Karpas-422 (cell line): ENCODE data around the gene CCDC192. TPM values are rescaled to one million over a fixed set of nuclear protein-coding genes. Genes with fewer than 3 reads are reported as not detected.
A peak's percentile ranks its signal among the peaks of the same experiment; 100 is the strongest.

Source experiments
- DNase-seq: peaks from one replicate; pipeline ENCODE4 v3.0.0-alpha.2; 2015
- H2AFZ ChIP-seq: fragments of 200-600 bp; sonication (generic); 2 replicates; pipeline ENCODE4 v1.6.1; 2014; ENCODE audit warnings: antibody characterized with exemption, low read length, mixed read lengths
- H3K27ac ChIP-seq: fragments of 200-600 bp; sonication (generic); 2 replicates; pipeline ENCODE4 v1.5.1; 2014; ENCODE audit warnings: mild to moderate bottlenecking, low read length, moderate library complexity
- H3K27me3 ChIP-seq: fragments of 200-600 bp; sonication (generic); 2 replicates; pipeline ENCODE4 v1.6.1; 2014; ENCODE audit warnings: low read length, mixed read lengths
- H3K36me3 ChIP-seq: fragments of 200-600 bp; sonication (generic); 2 replicates; pipeline ENCODE4 v1.6.1; 2014; ENCODE audit warnings: low read length, mixed read lengths; ENCODE audit not compliant: insufficient read depth
- H3K4me1 ChIP-seq: fragments of 200-600 bp; sonication (generic); 2 replicates; pipeline ENCODE4 v1.6.1; 2014; ENCODE audit warnings: mild to moderate bottlenecking, low read length, mixed read lengths
- H3K4me2 ChIP-seq: fragments of 200-600 bp; sonication (generic); 2 replicates; pipeline ENCODE4 v1.6.1; 2014; ENCODE audit warnings: low read length, low read depth, mild to moderate bottlenecking; ENCODE audit not compliant: poor library complexity, severe bottlenecking
- H3K4me3 ChIP-seq: fragments of 200-600 bp; sonication (generic); 2 replicates; pipeline ENCODE4 v1.5.1; 2014; ENCODE audit warnings: mild to moderate bottlenecking, antibody characterized with exemption, low read length, mixed read lengths
- H3K79me2 ChIP-seq: fragments of 200-600 bp; sonication (generic); 2 replicates; pipeline ENCODE4 v1.6.1; 2014; ENCODE audit warnings: mild to moderate bottlenecking, low read length, mixed read lengths
- H3K9ac ChIP-seq: fragments of 200-600 bp; sonication (generic); 2 replicates; pipeline ENCODE4 v1.6.0; 2014; ENCODE audit warnings: low read length
- H3K9me2 ChIP-seq: fragments of 200-600 bp; sonication (generic), shearing (Covaris generic); replicated peaks from 2 replicates; pipeline ENCODE4 v1.6.0; 2014; ENCODE audit warnings: mild to moderate bottlenecking, low read length, moderate library complexity; ENCODE audit not compliant: insufficient read depth
- H3K9me3 ChIP-seq: fragments of 300-700, 200-600 bp; sonication (generic); 2 replicates; pipeline ENCODE4 v1.6.1; 2014; ENCODE audit warnings: low read length, mixed read lengths
- H4K20me1 ChIP-seq: fragments of 200-600 bp; sonication (generic); 2 replicates; pipeline ENCODE4 v1.6.1; 2014; ENCODE audit warnings: mild to moderate bottlenecking, antibody characterized with exemption, low read length, low read depth; ENCODE audit not compliant: insufficient read depth
- total RNA-seq: library from RNA; depleted of rRNA; stranded (reverse); fragments of >200 nt; shearing (Covaris generic); gene quantifications from 2 replicates; pipeline ENCODE4 v1.2.3, GENCODE V29; 2014; ENCODE audit warnings: low replicate concordance

The CCDC192 gene
- total RNA-seq, 1 experiment from 2014 or later = not detected

DNA sequence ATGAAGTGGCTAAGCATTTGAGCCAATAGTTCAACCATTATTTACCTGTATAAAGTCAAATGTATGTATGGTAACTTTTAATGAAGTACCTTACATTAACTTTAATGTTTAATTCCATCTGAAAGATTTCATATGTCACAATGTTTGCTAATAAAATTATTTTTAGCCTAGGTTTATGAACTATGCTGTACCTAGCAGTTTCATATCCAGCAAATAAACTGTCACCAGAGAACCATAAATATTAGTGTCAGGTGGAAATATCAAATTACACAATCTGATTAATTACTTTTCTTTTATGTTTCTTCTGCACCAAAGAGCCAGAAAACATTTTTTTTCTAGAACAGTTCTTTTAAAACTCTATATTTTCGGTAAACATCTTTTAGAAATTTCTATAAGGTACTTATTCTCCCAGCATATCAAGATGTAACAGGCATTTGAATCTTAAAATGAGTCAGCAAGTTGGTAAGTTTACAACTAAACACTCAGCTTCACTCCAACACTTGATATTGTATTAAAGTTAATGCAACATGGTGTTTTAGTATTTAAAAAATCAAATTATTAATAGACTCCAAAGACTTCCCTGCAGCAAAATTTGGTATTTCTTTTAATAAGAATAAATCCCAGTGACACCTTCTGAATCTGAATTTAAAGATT is 8.5 kb upstream of the CCDC192 start:
- H4K20me1 ChIP-seq = no peaks in the 10 kb centered on the region
- no peaks in the 10 kb centered on the region for H3K27me3 ChIP-seq
- H3K36me3 ChIP-seq = no peaks in the 10 kb centered on the region
- H3K9me2 ChIP-seq = no peaks in the 10 kb centered on the region
- no peak overlapping the region for H2AFZ ChIP-seq
- no peaks in the 10 kb centered on the region for H3K9me3 ChIP-seq
- DNase-seq = no peak
- no peak overlapping the region for H3K9ac ChIP-seq
- H3K27ac ChIP-seq = no peak overlapping the region
- no peak overlapping the region for H3K4me2 ChIP-seq
- H3K4me1 ChIP-seq = no peaks in the 10 kb centered on the region
- no peaks in the 10 kb centered on the region for H3K79me2 ChIP-seq
- no peak overlapping the region for H3K4me3 ChIP-seq

DNA sequence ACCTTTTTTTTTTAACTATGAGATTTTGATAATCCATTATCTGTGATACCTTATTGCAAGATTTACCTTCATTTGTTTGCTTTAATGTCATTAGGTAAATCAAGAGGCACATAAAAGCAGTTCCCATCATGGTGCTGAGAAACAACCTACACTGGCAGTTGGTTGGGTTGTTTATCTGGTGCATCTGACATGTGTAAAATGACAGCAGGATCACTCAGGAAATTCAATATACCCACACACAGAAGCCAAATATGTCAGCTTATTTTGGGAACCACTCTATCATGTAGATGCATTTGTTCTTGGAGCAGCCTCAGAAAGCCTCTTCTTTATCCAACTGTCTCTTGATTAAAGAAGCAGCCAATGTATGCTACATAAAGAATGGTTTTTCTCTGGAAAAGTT is 7.8 kb upstream of the CCDC192 start:
- Histone ChIP-seq H3K4me2 (no peak overlapping the region), H3K4me3 (no peak overlapping the region), H3K9ac (no peak overlapping the region), H3K9me3 (no peaks in the 10 kb centered on the region), H4K20me1 (no peaks in the 10 kb centered on the region), H3K36me3 (no peaks in the 10 kb centered on the region), H3K9me2 (no peaks in the 10 kb centered on the region), H3K27ac (no peak overlapping the region), H3K27me3 (no peaks in the 10 kb centered on the region), H3K79me2 (no peaks in the 10 kb centered on the region), H3K4me1 (no peaks in the 10 kb centered on the region), H2AFZ (no peak overlapping the region)
- DNase-seq = no peak

DNA sequence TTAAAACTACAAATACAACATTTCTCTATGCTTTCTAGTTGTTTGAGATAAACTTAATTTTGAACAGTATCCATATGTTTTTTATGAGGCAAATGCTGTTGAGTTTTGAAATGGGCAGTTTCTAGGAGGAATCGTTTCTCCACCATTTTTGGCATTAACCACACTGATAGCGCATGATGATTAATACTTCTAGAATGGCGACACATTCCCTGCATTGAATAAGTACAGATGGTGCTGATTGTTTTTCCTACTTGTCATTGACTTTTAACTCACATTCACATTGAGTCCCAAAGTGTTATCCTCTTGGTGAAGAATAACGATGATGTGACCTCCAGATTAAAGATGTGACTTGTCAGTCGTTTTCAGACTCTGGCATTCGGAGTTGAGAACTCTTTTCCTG is 6.5 kb upstream of the CCDC192 start:
- Histone ChIP-seq H3K79me2 (no peaks in the 10 kb centered on the region), H4K20me1 (no peaks in the 10 kb centered on the region), H3K4me2 (no peak overlapping the region), H3K4me3 (no peak overlapping the region), H3K9me2 (no peaks in the 10 kb centered on the region), H3K27ac (no peak overlapping the region), H2AFZ (no peak overlapping the region), H3K27me3 (no peaks in the 10 kb centered on the region), H3K9me3 (no peaks in the 10 kb centered on the region), H3K4me1 (no peaks in the 10 kb centered on the region), H3K36me3 (no peaks in the 10 kb centered on the region), H3K9ac (no peak overlapping the region)
- DNase-seq = no peak

DNA sequence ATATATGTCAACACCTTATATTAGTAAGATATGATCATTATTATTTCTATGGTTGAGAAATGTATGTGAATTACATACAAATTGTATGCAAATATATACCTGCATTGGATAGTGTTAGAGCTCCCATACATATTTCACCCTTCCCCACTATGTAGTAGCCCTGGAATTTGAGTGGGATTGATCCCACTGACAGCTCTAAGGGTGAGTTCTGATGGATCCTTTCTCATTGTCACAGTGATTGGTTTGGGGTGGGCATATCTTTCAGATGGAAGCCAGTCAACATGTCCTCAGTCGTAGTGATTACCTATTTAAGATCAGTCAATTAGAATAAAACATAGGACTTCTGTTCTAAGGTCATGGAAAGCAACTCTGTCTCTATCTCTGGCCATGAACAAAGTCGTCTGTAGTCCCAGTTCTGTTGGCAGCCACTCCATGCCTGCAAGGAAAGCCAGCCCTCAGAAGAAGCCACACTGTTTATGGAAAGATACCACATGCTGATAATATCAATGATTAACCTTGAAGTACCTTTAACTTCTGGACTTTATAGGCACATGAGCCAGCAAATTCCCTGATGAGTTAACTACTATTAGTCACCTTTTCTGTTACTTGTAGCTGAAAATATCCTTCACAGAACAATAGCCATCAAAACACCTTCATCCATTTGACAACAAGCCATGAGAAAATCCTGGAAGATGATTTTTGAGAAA is 5.1 kb upstream of the CCDC192 start:
- Histone ChIP-seq H4K20me1 (no peaks in the 10 kb centered on the region), H3K27me3 (no peaks in the 10 kb centered on the region), H3K4me1 (no peaks in the 10 kb centered on the region), H3K36me3 (no peaks in the 10 kb centered on the region), H3K27ac (no peak overlapping the region), H3K9me3 (no peaks in the 10 kb centered on the region), H3K9ac (no peak overlapping the region), H3K9me2 (no peaks in the 10 kb centered on the region), H2AFZ (no peak overlapping the region), H3K79me2 (no peaks in the 10 kb centered on the region), H3K4me2 (no peak overlapping the region), H3K4me3 (no peak overlapping the region)
- no peak for DNase-seq

DNA sequence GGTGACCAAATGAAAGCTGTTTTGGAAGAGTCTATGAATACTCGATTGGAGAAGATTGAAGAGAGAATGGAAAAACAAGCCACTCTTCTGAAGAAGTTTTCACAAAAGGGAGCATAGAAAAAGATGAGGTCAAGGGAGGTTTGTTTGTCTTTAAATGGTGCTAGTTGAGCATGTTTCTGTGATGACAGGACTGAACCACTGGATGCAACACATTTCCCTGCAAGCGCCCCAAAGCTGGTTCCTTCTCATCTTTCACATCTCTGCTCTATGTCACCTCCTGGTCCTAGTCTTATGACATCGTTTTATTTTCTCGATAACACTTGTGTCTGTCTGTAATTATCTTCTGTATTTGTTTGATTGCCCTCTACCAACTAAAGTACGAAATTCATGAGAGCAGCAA is 3.8 kb upstream of the CCDC192 start:
- Histone ChIP-seq H3K27ac (no peak overlapping the region), H3K9me2 (no peaks in the 10 kb centered on the region), H3K36me3 (no peaks in the 10 kb centered on the region), H3K4me2 (no peak overlapping the region), H3K4me3 (no peak overlapping the region), H3K79me2 (no peaks in the 10 kb centered on the region), H3K4me1 (no peaks in the 10 kb centered on the region), H3K9ac (no peak overlapping the region), H4K20me1 (no peaks in the 10 kb centered on the region), H3K9me3 (no peaks in the 10 kb centered on the region), H2AFZ (no peak overlapping the region), H3K27me3 (no peaks in the 10 kb centered on the region)
- no peak for DNase-seq

DNA sequence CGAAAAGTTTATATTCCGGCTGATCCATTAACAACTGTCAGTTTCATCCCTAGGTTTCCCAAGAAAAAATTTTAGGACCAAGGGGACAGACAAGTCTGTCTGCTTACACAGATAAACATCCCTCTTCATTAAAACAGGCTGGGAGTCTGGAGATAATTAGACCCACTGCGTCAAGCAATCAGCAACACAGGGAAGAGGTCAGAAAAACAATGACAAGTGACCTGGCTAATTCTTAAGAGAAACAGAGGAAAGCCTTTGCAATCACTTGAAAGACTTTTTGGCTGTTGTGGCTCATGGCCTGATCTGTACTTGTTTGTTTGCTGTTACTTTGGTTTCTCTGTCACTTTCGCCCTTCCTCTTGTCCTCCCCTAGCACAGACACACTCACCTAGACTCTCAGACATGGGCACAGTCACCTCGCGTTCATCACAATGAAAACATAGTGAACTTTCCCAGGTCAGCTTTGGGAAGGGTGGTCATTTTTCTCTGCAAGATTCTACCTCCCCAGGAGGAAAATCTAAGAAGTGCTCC is 2.9 kb upstream of the CCDC192 start:
- H4K20me1 ChIP-seq = no peaks in the 10 kb centered on the region
- H3K27ac ChIP-seq = no peak overlapping the region
- no peaks in the 10 kb centered on the region for H3K79me2 ChIP-seq
- H3K4me2 ChIP-seq = no peak overlapping the region
- no peak overlapping the region for H3K9ac ChIP-seq
- peaks cover 3% of the 10 kb centered on the region for H3K4me1 ChIP-seq
- no peak for DNase-seq
- H3K36me3 ChIP-seq = no peaks in the 10 kb centered on the region
- H3K9me2 ChIP-seq = no peaks in the 10 kb centered on the region
- no peaks in the 10 kb centered on the region for H3K27me3 ChIP-seq
- no peaks in the 10 kb centered on the region for H3K9me3 ChIP-seq
- no peak overlapping the region for H2AFZ ChIP-seq
- no peak overlapping the region for H3K4me3 ChIP-seq

DNA sequence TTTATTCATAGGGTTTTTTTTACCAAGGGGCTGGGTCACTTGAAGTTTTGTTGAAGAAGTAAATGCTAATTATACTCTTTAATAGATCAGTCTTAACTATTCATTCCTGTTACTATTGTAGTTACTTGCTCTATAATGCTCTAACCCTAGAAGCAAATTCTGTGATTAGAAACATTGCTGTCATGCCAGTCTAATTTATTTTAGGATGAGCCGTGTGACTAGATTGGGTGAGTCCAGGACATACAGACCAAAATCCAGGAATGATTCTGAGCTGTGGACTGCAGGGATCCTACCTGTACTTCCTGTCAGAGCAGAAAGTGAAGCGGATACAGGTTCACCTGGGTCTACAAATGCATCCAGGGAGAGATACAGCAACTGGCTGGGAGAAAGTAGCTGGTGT is 757 bp upstream of the CCDC192 start:
- no peaks in the 10 kb centered on the region for H4K20me1 ChIP-seq
- no peaks in the 10 kb centered on the region for H3K9me3 ChIP-seq
- no peak overlapping the region for H2AFZ ChIP-seq
- H3K27me3 ChIP-seq = no peaks in the 10 kb centered on the region
- DNase-seq = no peak
- H3K27ac ChIP-seq = no peak overlapping the region
- no peaks in the 10 kb centered on the region for H3K36me3 ChIP-seq
- H3K9me2 ChIP-seq = no peaks in the 10 kb centered on the region
- H3K4me3 ChIP-seq = no peak overlapping the region
- peaks cover 3% of the 10 kb centered on the region for H3K4me1 ChIP-seq
- H3K4me2 ChIP-seq = no peak overlapping the region
- no peaks in the 10 kb centered on the region for H3K79me2 ChIP-seq
- no peak overlapping the region for H3K9ac ChIP-seq

DNA sequence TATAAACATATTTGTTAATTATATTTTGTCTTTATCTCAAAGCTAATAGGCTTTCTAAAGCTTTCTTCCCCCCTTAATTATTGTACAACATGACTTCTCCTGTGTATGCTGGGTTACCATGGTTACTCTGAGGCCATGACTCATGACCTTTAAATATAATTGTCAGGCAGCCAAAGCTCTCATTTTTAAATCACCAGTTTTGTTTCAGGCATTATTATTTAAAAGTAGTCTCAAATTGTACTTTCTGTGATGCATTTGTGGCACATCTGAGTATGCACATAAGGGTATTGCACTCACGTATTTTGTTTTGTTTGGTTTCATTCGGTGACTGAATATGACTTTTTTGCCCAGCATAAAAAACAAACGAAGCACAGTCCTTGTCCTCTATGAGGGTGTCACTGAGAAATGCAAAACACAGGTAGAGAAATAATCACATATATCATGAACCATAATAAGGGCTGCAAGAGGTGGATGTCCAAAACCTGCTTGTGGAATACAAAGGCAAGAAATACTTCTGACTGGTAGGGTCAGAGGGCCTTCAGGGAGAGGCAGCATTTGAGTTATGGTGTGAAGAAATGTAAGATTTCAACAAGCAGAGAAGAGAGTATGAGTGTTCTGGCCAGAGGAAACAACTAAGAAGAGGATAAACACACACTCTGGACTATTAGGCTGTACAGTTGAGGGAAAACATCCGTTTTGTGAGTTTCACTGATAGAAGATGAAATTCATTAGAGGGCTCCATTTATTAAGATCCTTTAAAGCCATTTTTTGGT is 2.1 kb downstream of the CCDC192 start:
- Histone ChIP-seq H3K9me2 (no peaks in the 10 kb centered on the region), H3K4me2 (no peak overlapping the region), H3K36me3 (no peaks in the 10 kb centered on the region), H3K9me3 (no peaks in the 10 kb centered on the region), H2AFZ (no peak overlapping the region), H3K27me3 (no peaks in the 10 kb centered on the region), H3K27ac (no peak overlapping the region), H3K79me2 (no peaks in the 10 kb centered on the region), H4K20me1 (no peaks in the 10 kb centered on the region), H3K9ac (no peak overlapping the region), H3K4me3 (no peak overlapping the region), H3K4me1 (peaks cover 3% of the 10 kb centered on the region)
- peak; percentile 50 for DNase-seq
